Measurements from ENCODE around the gene BNC2.

GRCh38 chr9:16744394-16744793, 126.1 kb downstream of the BNC2 start:
- TF ChIP-seq CTCF (IDR thresholded peaks at IDR 0.05) = no peak
- no peak for TF ChIP-seq POLR2A (IDR thresholded peaks at IDR 0.05)
